Liver (tissue), 9 donors: ENCODE results near the gene PPFIBP2. TPM values are rescaled to one million over a fixed set of nuclear protein-coding genes. Genes with fewer than 3 reads are reported as not detected.

Experiments
- DNase-seq: peaks from one replicate; pipeline ENCODE4 v3.0.0-alpha.2; 2017; ENCODE audit warnings: low spot score
- H3K27ac ChIP-seq, 2 donors: one replicate each; pipeline ENCODE4 v1.7.0; 2013; ENCODE audit warnings: inconsistent platforms in 2 of 2, low read length in 2 of 2, control low read depth in 1 of 2, low read depth in 1 of 2, mild to moderate bottlenecking in 1 of 2
- H3K27me3 ChIP-seq, 4 donors: one replicate each; pipeline versions ENCODE4 v1.6.1 to v1.7.0; 2013; ENCODE audit warnings: low read length in 3 of 4, inconsistent platforms in 1 of 4, mild to moderate bottlenecking in 1 of 4, moderate library complexity in 1 of 4; ENCODE audit not compliant: control insufficient read depth in 4 of 4, insufficient read depth in 4 of 4
- H3K36me3 ChIP-seq, 4 donors: one replicate each; pipeline versions ENCODE4 v1.6.1 to v1.7.0; 2013; ENCODE audit warnings: low read length in 3 of 4, mild to moderate bottlenecking in 3 of 4, low read depth in 1 of 4, moderate library complexity in 1 of 4; ENCODE audit not compliant: control insufficient read depth in 4 of 4, insufficient read depth in 3 of 4
- H3K4me1 ChIP-seq, 4 donors: one replicate each; pipeline versions ENCODE4 v1.6.1 to v1.7.0; 2013; ENCODE audit warnings: low read length in 3 of 4, mild to moderate bottlenecking in 3 of 4, moderate library complexity in 1 of 4; ENCODE audit not compliant: control insufficient read depth in 4 of 4, insufficient read depth in 4 of 4
- H3K4me3 ChIP-seq, 3 donors: one replicate each; pipeline versions ENCODE4 v1.6.1 to v1.7.0; 2013; ENCODE audit warnings: low read length in 3 of 3, control low read depth in 1 of 3, low read depth in 1 of 3, mild to moderate bottlenecking in 1 of 3
- H3K9ac ChIP-seq, 2 donors: one replicate each; pipeline ENCODE4 v1.7.0; 2013; ENCODE audit warnings: low read length in 2 of 2, mild to moderate bottlenecking in 2 of 2, moderate library complexity in 2 of 2, control low read depth in 1 of 2, low read depth in 1 of 2
- H3K9me3 ChIP-seq, 4 donors: one replicate each; pipeline versions ENCODE4 v1.6.1 to v1.7.0; 2013; ENCODE audit warnings: low read length in 3 of 4; ENCODE audit not compliant: control insufficient read depth in 4 of 4
- CTCF ChIP-seq: fragments of 150-350 bp; IDR thresholded peaks from 2 replicates; pipeline ENCODE4 v1.5.1; 2017; ENCODE audit warnings: improper control_type of control experiment, low read depth, low read length; ENCODE audit not compliant: missing input control
- FOXA1 ChIP-seq: IDR thresholded peaks from 2 replicates; pipeline ENCODE4 v1.6.1; 2016; ENCODE audit warnings: antibody characterized with exemption
- FOXA2 ChIP-seq: IDR thresholded peaks from 2 replicates; pipeline ENCODE4 v1.6.1; 2016; ENCODE audit warnings: antibody characterized with exemption
- GABPA ChIP-seq, 2 donors: IDR thresholded peaks in 1 of 2; conservative IDR thresholded peaks in 1 of 2; 2 replicates each; pipeline ENCODE4 v1.6.1; 2016; ENCODE audit warnings: antibody characterized with exemption in 2 of 2, mild to moderate bottlenecking in 1 of 2, moderate library complexity in 1 of 2
- HNF4A ChIP-seq, 2 donors: conservative IDR thresholded peaks; 2 replicates each; pipeline ENCODE4 v1.6.1; 2016; ENCODE audit warnings: antibody characterized with exemption in 2 of 2, mild to moderate bottlenecking in 2 of 2
- HNF4G ChIP-seq: IDR thresholded peaks from 2 replicates; pipeline ENCODE4 v1.6.1; 2016; ENCODE audit warnings: antibody characterized with exemption
- JUND ChIP-seq, 2 donors: IDR thresholded peaks; 2 replicates each; pipeline ENCODE4 v1.6.1; 2016; ENCODE audit warnings: antibody characterized with exemption in 2 of 2
- MAX ChIP-seq: IDR thresholded peaks from 2 replicates; pipeline ENCODE4 v1.6.1; 2016; ENCODE audit warnings: antibody characterized with exemption
- NR2F2 ChIP-seq: IDR thresholded peaks from 2 replicates; pipeline ENCODE4 v1.6.1; 2016; ENCODE audit warnings: antibody characterized with exemption
- RAD21 ChIP-seq, 2 donors: IDR thresholded peaks; 2 replicates each; pipeline ENCODE4 v1.6.1; 2016; ENCODE audit warnings: antibody characterized with exemption in 2 of 2, mild to moderate bottlenecking in 2 of 2
- RXRA ChIP-seq, 2 donors: IDR thresholded peaks; 2 replicates each; pipeline ENCODE4 v1.6.1; 2017 to 2018; ENCODE audit warnings: antibody characterized with exemption in 2 of 2, mild to moderate bottlenecking in 1 of 2
- SP1 ChIP-seq: IDR thresholded peaks from 2 replicates; pipeline ENCODE4 v1.6.1; 2018; ENCODE audit warnings: antibody characterized with exemption, mild to moderate bottlenecking
- TAF1 ChIP-seq: conservative IDR thresholded peaks from 2 replicates; pipeline ENCODE4 v1.6.1; 2016; ENCODE audit warnings: antibody characterized with exemption, mild to moderate bottlenecking
- YY1 ChIP-seq: IDR thresholded peaks from 2 replicates; pipeline ENCODE4 v1.6.1; 2016; ENCODE audit warnings: antibody characterized with exemption, mild to moderate bottlenecking
- ZBTB33 ChIP-seq: IDR thresholded peaks from 2 replicates; pipeline ENCODE4 v1.6.1; 2016; ENCODE audit warnings: antibody characterized with exemption
- WGBS: extraction: QIAGEN DNeasy Blood & Tissue Kit; methylation state at CpG from one replicate; pipeline ENCODE4 v1.1.7; 2013; 5-methylcytosine and 5-hydroxymethylcytosine counted together
- polyA plus RNA-seq, 2 donors: library from polyadenylated mRNA; stranded (reverse) in 1 of 2; unstranded in 1 of 2; fragments of 200-250 nt in 1 of 2; fragments of >200 nt in 1 of 2; fragmentation: Nextera tagmentation in 1 of 2; extraction: Ambion mirVana in 1 of 2; gene quantifications; one replicate each; pipeline versions ENCODE4 v1.2.1 to v1.2.3, GENCODE V29; 2013 to 2015
- total RNA-seq, 2 donors: library from RNA; depleted of rRNA; stranded (reverse); fragments of >200 nt; gene quantifications; one replicate each; pipeline ENCODE4 v1.2.3, GENCODE V29; 2014
- TF ChIP-seq, protein P1 (sequence below): IDR thresholded peaks from 2 replicates; pipeline ENCODE4 v1.6.1; 2016; ENCODE audit warnings: antibody characterized with exemption, mild to moderate bottlenecking
- TF ChIP-seq, protein P2 (sequence below): IDR thresholded peaks from 2 replicates; pipeline ENCODE4 v1.6.1; 2016; ENCODE audit warnings: antibody characterized with exemption
- donor health status: healthy.
- donor health status: healthy.
- donor health status: healthy.
- donor health status: healthy.
- donor health status: healthy.

Gene PPFIBP2
- total and polyA plus RNA-seq, 4 donors, result 19.6 to 80.0 (median 23.2) TPM

DNA sequence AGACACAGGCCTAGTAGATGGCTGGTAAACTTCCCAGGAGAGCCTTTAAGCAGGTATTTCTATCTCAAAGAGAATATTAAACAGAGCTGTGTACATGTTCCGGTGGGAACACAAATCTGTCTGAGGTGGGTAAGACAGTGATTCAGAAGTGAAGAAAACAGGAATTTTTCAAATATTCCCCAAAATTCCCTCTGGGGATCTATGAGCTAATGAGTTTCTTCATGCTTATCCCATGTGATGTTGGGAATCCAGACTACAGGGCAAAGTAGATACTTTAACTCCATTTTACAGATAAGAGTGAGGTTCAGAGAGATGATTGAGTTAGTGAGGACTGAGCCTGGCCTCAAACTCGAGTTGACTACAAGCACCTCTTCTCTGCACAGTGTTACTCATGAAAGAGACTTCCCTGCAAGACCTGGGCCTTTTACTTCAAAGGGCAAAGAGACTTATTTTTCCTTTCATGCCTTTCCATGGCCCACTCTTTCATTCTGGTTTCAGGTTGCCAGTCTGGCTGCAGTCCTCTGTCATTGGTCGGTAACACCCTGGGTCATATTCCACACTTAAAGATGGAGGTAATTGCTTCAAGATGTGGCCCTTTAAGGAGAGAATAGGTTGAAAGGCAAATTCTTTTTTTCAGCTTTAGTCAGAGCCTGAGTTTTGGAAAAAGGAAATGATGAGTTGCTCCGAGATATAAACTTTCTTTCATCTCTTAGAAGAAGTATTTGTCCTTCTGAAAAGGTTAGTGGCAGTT is 89.4 kb downstream of the PPFIBP2 start:
- no peak for DNase-seq
- 85% methylated on average over 4 of the region's 4 CpGs for WGBS
- Histone ChIP-seq H3K4me3 (no peak overlapping the region), H3K27me3 (no peaks in the 10 kb centered on the region), H3K9ac (no peak overlapping the region), H3K9me3 (no peaks in the 10 kb centered on the region), H3K27ac (no peak overlapping the region), H3K36me3 (peaks cover 0 to 5% (median 3%) of the 10 kb centered on the region in 4 donors), H3K4me1 (peaks cover 3 to 22% (median 14%) of the 10 kb centered on the region in 4 donors)
- TF ChIP-seq TAF1, result no peak
- TF ChIP-seq GABPA (IDR thresholded peaks at IDR 0.05 in 1 of 2, conservative IDR thresholded peaks at IDR 0.05 in 1 of 2), result no peak
- no peak for TF ChIP-seq JUND (IDR thresholded peaks at IDR 0.05)
- no peak for TF ChIP-seq RXRA (IDR thresholded peaks at IDR 0.05)
- no peak for TF ChIP-seq HNF4A (conservative IDR thresholded peaks at IDR 0.05)
- no peak for TF ChIP-seq FOXA2
- TF ChIP-seq RAD21 (IDR thresholded peaks at IDR 0.05), result no peak
- TF ChIP-seq SP1, result no peak
- TF ChIP-seq, protein P1, sequence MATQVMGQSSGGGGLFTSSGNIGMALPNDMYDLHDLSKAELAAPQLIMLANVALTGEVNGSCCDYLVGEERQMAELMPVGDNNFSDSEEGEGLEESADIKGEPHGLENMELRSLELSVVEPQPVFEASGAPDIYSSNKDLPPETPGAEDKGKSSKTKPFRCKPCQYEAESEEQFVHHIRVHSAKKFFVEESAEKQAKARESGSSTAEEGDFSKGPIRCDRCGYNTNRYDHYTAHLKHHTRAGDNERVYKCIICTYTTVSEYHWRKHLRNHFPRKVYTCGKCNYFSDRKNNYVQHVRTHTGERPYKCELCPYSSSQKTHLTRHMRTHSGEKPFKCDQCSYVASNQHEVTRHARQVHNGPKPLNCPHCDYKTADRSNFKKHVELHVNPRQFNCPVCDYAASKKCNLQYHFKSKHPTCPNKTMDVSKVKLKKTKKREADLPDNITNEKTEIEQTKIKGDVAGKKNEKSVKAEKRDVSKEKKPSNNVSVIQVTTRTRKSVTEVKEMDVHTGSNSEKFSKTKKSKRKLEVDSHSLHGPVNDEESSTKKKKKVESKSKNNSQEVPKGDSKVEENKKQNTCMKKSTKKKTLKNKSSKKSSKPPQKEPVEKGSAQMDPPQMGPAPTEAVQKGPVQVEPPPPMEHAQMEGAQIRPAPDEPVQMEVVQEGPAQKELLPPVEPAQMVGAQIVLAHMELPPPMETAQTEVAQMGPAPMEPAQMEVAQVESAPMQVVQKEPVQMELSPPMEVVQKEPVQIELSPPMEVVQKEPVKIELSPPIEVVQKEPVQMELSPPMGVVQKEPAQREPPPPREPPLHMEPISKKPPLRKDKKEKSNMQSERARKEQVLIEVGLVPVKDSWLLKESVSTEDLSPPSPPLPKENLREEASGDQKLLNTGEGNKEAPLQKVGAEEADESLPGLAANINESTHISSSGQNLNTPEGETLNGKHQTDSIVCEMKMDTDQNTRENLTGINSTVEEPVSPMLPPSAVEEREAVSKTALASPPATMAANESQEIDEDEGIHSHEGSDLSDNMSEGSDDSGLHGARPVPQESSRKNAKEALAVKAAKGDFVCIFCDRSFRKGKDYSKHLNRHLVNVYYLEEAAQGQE, result no peak
- no peak for TF ChIP-seq ZBTB33
- no peak for TF ChIP-seq YY1
- TF ChIP-seq HNF4G, result no peak
- no peak for TF ChIP-seq CTCF
- TF ChIP-seq, protein P2, sequence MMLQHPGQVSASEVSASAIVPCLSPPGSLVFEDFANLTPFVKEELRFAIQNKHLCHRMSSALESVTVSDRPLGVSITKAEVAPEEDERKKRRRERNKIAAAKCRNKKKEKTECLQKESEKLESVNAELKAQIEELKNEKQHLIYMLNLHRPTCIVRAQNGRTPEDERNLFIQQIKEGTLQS, result no peak
- no peak for TF ChIP-seq FOXA1
- no peak for TF ChIP-seq MAX
- no peak for TF ChIP-seq NR2F2
